GM18867 (cell line): ENCODE data around the gene RYR2.

Source experiments
- ATAC-seq: cut with Tn5 transposase; IDR thresholded peaks from one replicate; pipeline ENCODE4 v1.9.1; 2021; ENCODE audit warnings: mild to moderate bottlenecking, moderate library complexity; ENCODE audit not compliant: unreplicated experiment

The RYR2 gene

GRCh38 chr1:237759377-237759776 is 717.4 kb downstream of the RYR2 start:
- ATAC-seq, result no peak

GRCh38 chr1:237760951-237761350 is 719.0 kb downstream of the RYR2 start:
- no peak for ATAC-seq

GRCh38 chr1:237763137-237763536 is 721.2 kb downstream of the RYR2 start:
- no peak for ATAC-seq

GRCh38 chr1:237763751-237764150 is 721.8 kb downstream of the RYR2 start:
- ATAC-seq, result no peak

- ATAC-seq, result peak; percentile 72
These were observed 727.9 kb downstream of the RYR2 start for GRCh38 chr1:237769916-237770315.

- no peak for ATAC-seq
These were observed 730.0 kb downstream of the RYR2 start for GRCh38 chr1:237772009-237772408.

GRCh38 chr1:237774246-237774645 is 732.3 kb downstream of the RYR2 start:
- no peak for ATAC-seq

GRCh38 chr1:237779356-237779755 is 737.4 kb downstream of the RYR2 start:
- no peak for ATAC-seq

- ATAC-seq, result no peak
These were observed 744.2 kb downstream of the RYR2 start for GRCh38 chr1:237786066-237786719.

GRCh38 chr1:237788069-237788468 is 746.1 kb downstream of the RYR2 start:
- ATAC-seq, result no peak

GRCh38 chr1:237789619-237790018 is 747.6 kb downstream of the RYR2 start:
- ATAC-seq, result peak; percentile 92

- ATAC-seq, result no peak
These were observed 749.6 kb downstream of the RYR2 start for GRCh38 chr1:237791592-237791991.

- no peak for ATAC-seq
These were observed 750.2 kb downstream of the RYR2 start for GRCh38 chr1:237792149-237792548.

- ATAC-seq, result no peak
These were observed 750.7 kb downstream of the RYR2 start for GRCh38 chr1:237792726-237793125.

GRCh38 chr1:237794071-237794470 is 752.1 kb downstream of the RYR2 start:
- no peak for ATAC-seq

GRCh38 chr1:237795558-237795957 is 753.6 kb downstream of the RYR2 start:
- no peak for ATAC-seq

- peak; percentile 100 for ATAC-seq
These were observed 757.9 kb downstream of the RYR2 start for GRCh38 chr1:237799762-237800474.

GRCh38 chr1:237804516-237804915 is 762.5 kb downstream of the RYR2 start:
- no peak for ATAC-seq

- no peak for ATAC-seq
These were observed 767.1 kb downstream of the RYR2 start for GRCh38 chr1:237809099-237809498.

- ATAC-seq, result no peak
These were observed 769.6 kb downstream of the RYR2 start for GRCh38 chr1:237811633-237812032.

GRCh38 chr1:237812061-237812460 is 770.1 kb downstream of the RYR2 start:
- ATAC-seq, result no peak

GRCh38 chr1:237814319-237814924 is 772.4 kb downstream of the RYR2 start:
- ATAC-seq, result no peak
